Gastrocnemius medialis (tissue), 4 donors: Measurements from ENCODE around the gene LONRF2.

ENCODE experiments used
- POLR2A ChIP-seq, 2 donors: fragments of 450-650 bp; IDR thresholded peaks; one replicate each; pipeline ENCODE4 v1.6.1; 2017; ENCODE audit warnings: antibody characterized with exemption in 2 of 2, mild to moderate bottlenecking in 2 of 2, moderate library complexity in 2 of 2
- TF ChIP-seq, protein P1 (sequence below), 5 experiments: fragments of 450-650 bp in 3 of 5; fragments of 200-600 bp in 2 of 5; sonication (generic) in 2 of 5; IDR thresholded peaks in 4 of 5; conservative IDR thresholded peaks in 1 of 5; 1 replicate in 4 of 5; 2 replicates in 1 of 5; pipeline ENCODE4 v1.5.1; 2016 to 2019; ENCODE audit warnings: antibody characterized with exemption in 5 of 5, mild to moderate bottlenecking in 3 of 5, moderate library complexity in 3 of 5

DNA sequence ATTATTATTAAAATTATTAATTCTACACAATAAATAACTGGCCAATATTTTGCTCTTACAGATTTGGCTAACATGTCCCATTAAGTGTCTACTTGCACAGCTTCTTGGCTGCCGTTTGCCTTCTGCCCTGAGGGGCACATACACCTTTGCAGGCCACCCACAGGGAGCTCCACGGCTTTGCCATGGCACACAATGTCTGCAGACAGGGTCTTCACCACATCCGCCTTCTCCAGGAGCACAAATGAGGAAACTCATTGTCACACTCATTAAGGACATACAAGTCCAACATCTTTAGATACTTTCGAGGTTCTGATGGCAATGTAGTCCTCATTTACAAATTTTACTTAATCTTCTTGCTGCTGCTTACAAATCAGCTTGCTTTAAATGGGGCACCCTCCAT is 45.6 kb downstream of the LONRF2 start:
- TF ChIP-seq, protein P1, sequence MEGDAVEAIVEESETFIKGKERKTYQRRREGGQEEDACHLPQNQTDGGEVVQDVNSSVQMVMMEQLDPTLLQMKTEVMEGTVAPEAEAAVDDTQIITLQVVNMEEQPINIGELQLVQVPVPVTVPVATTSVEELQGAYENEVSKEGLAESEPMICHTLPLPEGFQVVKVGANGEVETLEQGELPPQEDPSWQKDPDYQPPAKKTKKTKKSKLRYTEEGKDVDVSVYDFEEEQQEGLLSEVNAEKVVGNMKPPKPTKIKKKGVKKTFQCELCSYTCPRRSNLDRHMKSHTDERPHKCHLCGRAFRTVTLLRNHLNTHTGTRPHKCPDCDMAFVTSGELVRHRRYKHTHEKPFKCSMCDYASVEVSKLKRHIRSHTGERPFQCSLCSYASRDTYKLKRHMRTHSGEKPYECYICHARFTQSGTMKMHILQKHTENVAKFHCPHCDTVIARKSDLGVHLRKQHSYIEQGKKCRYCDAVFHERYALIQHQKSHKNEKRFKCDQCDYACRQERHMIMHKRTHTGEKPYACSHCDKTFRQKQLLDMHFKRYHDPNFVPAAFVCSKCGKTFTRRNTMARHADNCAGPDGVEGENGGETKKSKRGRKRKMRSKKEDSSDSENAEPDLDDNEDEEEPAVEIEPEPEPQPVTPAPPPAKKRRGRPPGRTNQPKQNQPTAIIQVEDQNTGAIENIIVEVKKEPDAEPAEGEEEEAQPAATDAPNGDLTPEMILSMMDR (IDR thresholded peaks at IDR 0.05 in 4 of 5, conservative IDR thresholded peaks at IDR 0.05 in 1 of 5) = no peak
- TF ChIP-seq POLR2A (IDR thresholded peaks at IDR 0.05) = no peak
